KMS-11 (cell line): ENCODE results near the gene RBFOX1.

Experiments used
- H2AFZ ChIP-seq: fragments of 200-600 bp; sonication (generic); 2 replicates; pipeline ENCODE4 v1.6.1; 2016; ENCODE audit warnings: antibody characterized with exemption, mixed run types, low read depth
- H3K27ac ChIP-seq: fragments of 200-600 bp; sonication (generic); 2 replicates; pipeline ENCODE4 v1.6.1; 2016; ENCODE audit warnings: mild to moderate bottlenecking, mixed run types
- H3K27me3 ChIP-seq: fragments of 200-600 bp; sonication (generic); 2 replicates; pipeline ENCODE4 v1.6.1; 2017; ENCODE audit warnings: mild to moderate bottlenecking, low read depth, mixed run types, moderate library complexity; ENCODE audit not compliant: insufficient read depth
- H3K36me3 ChIP-seq: fragments of 200-600 bp; sonication (generic); 2 replicates; pipeline ENCODE4 v1.6.1; 2017; ENCODE audit warnings: mild to moderate bottlenecking, mixed run types; ENCODE audit not compliant: insufficient read depth
- H3K4me1 ChIP-seq: fragments of 200-600 bp; sonication (generic); 2 replicates; pipeline ENCODE4 v1.6.1; 2016; ENCODE audit warnings: mild to moderate bottlenecking, low read depth, mixed run types; ENCODE audit not compliant: poor library complexity, severe bottlenecking
- H3K4me2 ChIP-seq: fragments of 200-600 bp; sonication (generic); 2 replicates; pipeline ENCODE4 v1.7.0; 2016; ENCODE audit warnings: mild to moderate bottlenecking, mixed run types
- H3K4me3 ChIP-seq: fragments of 200-600 bp; sonication (generic); IDR thresholded peaks from 2 replicates; pipeline ENCODE4 v1.6.1; 2017; ENCODE audit warnings: low read depth, low read length, mixed read lengths; ENCODE audit not compliant: insufficient read depth
- H3K79me2 ChIP-seq: fragments of 200-600 bp; sonication (generic); 2 replicates; pipeline ENCODE4 v1.6.1; 2016; ENCODE audit warnings: low read depth, mixed run types; ENCODE audit not compliant: insufficient read depth
- H3K9ac ChIP-seq: fragments of 200-600 bp; sonication (generic); 2 replicates; pipeline ENCODE4 v1.6.1; 2016; ENCODE audit warnings: mild to moderate bottlenecking, mixed run types
- H4K20me1 ChIP-seq: fragments of 200-600 bp; sonication (generic); 2 replicates; pipeline ENCODE4 v1.6.1; 2016; ENCODE audit warnings: mild to moderate bottlenecking, mixed run types; ENCODE audit not compliant: insufficient read depth
- CTCF ChIP-seq: fragments of 200-600 bp; sonication (generic); conservative IDR thresholded peaks from 2 replicates; pipeline ENCODE4 v1.6.1; 2017; ENCODE audit warnings: low read depth, mild to moderate bottlenecking, antibody characterized with exemption, low read length, moderate library complexity, mixed read lengths

The RBFOX1 gene

DNA sequence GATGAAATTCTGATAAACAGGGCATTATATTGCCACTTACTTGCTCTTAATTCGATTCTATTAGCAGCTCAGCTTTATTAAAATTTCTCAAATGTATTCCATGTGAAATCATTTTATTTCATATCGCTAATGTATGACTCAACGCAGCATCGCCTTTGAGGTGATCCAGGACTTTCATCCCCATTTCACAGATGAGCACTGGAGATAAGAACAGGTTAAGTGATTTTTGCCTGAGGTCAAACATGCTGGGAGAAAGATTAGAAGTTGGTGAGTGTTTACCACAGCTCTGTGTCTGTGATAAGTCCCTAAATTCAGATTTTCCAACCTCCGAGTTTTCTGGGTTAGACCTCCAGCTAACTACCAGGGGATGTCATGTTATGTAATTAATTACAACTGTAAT lies 43.6 kb downstream of the RBFOX1 start:
- Histone ChIP-seq H3K4me3 (no peak overlapping the region), H3K9ac (no peak overlapping the region), H2AFZ (no peak overlapping the region), H3K4me2 (no peak overlapping the region), H4K20me1 (no peaks in the 10 kb centered on the region), H3K79me2 (no peaks in the 10 kb centered on the region), H3K4me1 (no peaks in the 10 kb centered on the region), H3K27me3 (no peaks in the 10 kb centered on the region), H3K36me3 (no peaks in the 10 kb centered on the region), H3K27ac (no peak overlapping the region)
- TF ChIP-seq CTCF, result no peak

DNA sequence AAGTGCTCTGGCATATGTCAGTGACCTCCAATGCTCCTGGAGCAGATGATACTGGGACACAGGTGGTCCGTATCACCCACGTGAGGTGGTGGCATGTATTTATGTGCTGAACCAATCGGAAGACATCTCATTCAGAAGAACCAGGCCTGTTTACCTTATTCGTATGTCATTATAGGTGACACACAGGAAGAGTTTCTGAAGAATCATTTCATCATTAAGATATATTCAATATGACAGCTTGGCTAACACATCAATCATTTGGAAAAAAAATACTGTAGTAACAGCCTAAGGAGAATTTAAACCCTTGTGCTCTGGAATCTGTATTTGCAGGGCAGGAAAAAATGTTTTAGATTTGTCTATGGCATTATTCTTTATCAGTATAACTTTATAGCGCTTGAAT lies 44.6 kb downstream of the RBFOX1 start:
- no peak overlapping the region for H2AFZ ChIP-seq
- H3K4me3 ChIP-seq, result no peak overlapping the region
- no peak overlapping the region for H3K4me2 ChIP-seq
- H3K36me3 ChIP-seq, result no peaks in the 10 kb centered on the region
- H3K27me3 ChIP-seq, result no peaks in the 10 kb centered on the region
- no peaks in the 10 kb centered on the region for H3K4me1 ChIP-seq
- TF ChIP-seq CTCF, result no peak
- H4K20me1 ChIP-seq, result no peaks in the 10 kb centered on the region
- no peaks in the 10 kb centered on the region for H3K79me2 ChIP-seq
- no peak overlapping the region for H3K27ac ChIP-seq
- no peak overlapping the region for H3K9ac ChIP-seq

- no peaks in the 10 kb centered on the region for H3K79me2 ChIP-seq
- no peak overlapping the region for H3K4me3 ChIP-seq
- H3K36me3 ChIP-seq, result no peaks in the 10 kb centered on the region
- no peak for TF ChIP-seq CTCF
- no peaks in the 10 kb centered on the region for H3K27me3 ChIP-seq
- H3K4me1 ChIP-seq, result no peaks in the 10 kb centered on the region
- H3K9ac ChIP-seq, result no peak overlapping the region
- no peak overlapping the region for H3K27ac ChIP-seq
- no peak overlapping the region for H2AFZ ChIP-seq
- no peak overlapping the region for H3K4me2 ChIP-seq
- no peaks in the 10 kb centered on the region for H4K20me1 ChIP-seq
Measured at GRCh38 chr16:7378024-7378695, 45.5 kb downstream of the RBFOX1 start.

- H3K27me3 ChIP-seq, result no peaks in the 10 kb centered on the region
- H3K36me3 ChIP-seq, result no peaks in the 10 kb centered on the region
- H3K79me2 ChIP-seq, result no peaks in the 10 kb centered on the region
- H3K4me2 ChIP-seq, result no peak overlapping the region
- H4K20me1 ChIP-seq, result no peaks in the 10 kb centered on the region
- H3K27ac ChIP-seq, result no peak overlapping the region
- no peak for TF ChIP-seq CTCF
- no peak overlapping the region for H2AFZ ChIP-seq
- H3K4me1 ChIP-seq, result no peaks in the 10 kb centered on the region
- no peak overlapping the region for H3K4me3 ChIP-seq
- H3K9ac ChIP-seq, result no peak overlapping the region
Measured at GRCh38 chr16:7380441-7380840, 47.8 kb downstream of the RBFOX1 start.
